NT2/D1 (cell line): ENCODE measurements around the gene EPB41L4A.

ENCODE experiments used
- DNase-seq: peaks from one replicate; pipeline ENCODE4 v3.0.0-alpha.2; 2011; ENCODE audit warnings: low read depth, low spot score
- H3K27me3 ChIP-seq: 2 replicates; pipeline ENCODE4 v1.6.0; 2011; ENCODE audit warnings: mild to moderate bottlenecking; ENCODE audit not compliant: insufficient read length, insufficient read depth
- H3K36me3 ChIP-seq: 2 replicates; pipeline ENCODE4 v1.6.1; 2011; ENCODE audit warnings: mild to moderate bottlenecking, low read length, mixed read lengths; ENCODE audit not compliant: insufficient read depth, insufficient read length
- H3K4me1 ChIP-seq: 2 replicates; pipeline ENCODE4 v1.5.1; 2011; ENCODE audit not compliant: insufficient read depth, insufficient read length
- H3K4me3 ChIP-seq: 2 replicates; pipeline ENCODE4 v1.5.1; 2011; ENCODE audit warnings: low read depth; ENCODE audit not compliant: insufficient read length
- H3K9ac ChIP-seq: 2 replicates; pipeline ENCODE4 v1.6.0; 2011; ENCODE audit warnings: low read depth; ENCODE audit not compliant: insufficient read length
- H3K9me3 ChIP-seq: 2 replicates; pipeline ENCODE4 v1.5.1; 2011; ENCODE audit warnings: mild to moderate bottlenecking, low read length; ENCODE audit not compliant: insufficient read depth
- SUZ12 ChIP-seq: IDR thresholded peaks from 2 replicates; pipeline ENCODE4 v1.6.1; 2011; ENCODE audit not compliant: insufficient read length, insufficient read depth; ENCODE audit errors: extremely low read depth
- YY1 ChIP-seq: IDR thresholded peaks from 2 replicates; pipeline ENCODE4 v1.6.1; 2011; ENCODE audit not compliant: insufficient read length, insufficient read depth
- ZNF274 ChIP-seq: IDR thresholded peaks from 2 replicates; pipeline ENCODE4 v1.6.1; 2011; ENCODE audit warnings: mild to moderate bottlenecking, low read depth, low read length

The EPB41L4A gene

DNA sequence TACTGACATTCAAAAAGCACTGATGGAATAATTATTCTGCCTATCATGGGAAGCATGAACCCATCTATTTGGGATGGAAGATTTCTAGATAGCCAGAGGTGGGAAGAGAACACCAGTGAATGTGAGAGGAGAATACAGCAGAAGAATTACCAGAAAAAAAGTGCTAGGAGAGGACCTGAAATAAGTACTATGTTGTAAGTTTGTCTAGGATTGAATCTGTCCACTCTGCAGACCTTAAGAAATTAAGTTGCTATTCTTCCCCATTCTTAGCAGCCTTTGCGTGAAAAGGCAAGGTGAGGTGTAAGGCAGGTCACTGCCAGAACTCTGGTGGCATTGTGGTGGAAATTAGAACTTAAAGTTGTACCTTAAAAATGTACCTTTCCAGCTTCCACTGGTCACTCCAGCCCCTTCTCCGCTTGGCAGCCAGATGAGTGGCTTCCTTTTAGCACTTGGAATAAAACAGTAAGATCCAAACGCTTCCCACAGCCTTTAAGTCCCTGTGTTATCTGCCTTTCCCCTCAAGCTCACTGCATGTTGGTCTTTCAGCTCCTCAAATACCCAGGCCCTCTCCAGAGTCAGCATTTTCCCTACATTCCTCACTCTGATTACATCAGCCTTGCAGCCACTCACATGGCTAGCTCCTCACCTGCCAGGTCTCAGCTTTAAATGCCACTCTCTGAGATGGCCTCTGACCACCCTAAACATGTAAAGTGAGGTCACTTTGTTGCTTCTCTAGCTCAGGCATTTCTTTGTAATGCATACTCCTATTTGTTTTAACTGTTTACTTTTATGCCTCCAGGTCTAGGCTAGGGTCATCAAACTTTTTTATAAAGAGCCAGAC is 253.0 kb downstream of the EPB41L4A start:
- peak overlapping the region; percentile 51 for H3K9ac ChIP-seq
- no peaks in the 10 kb centered on the region for H3K4me1 ChIP-seq
- H3K9me3 ChIP-seq = no peaks in the 10 kb centered on the region
- TF ChIP-seq SUZ12 = no peak
- no peaks in the 10 kb centered on the region for H3K27me3 ChIP-seq
- peaks cover 57% of the 10 kb centered on the region for H3K36me3 ChIP-seq
- H3K4me3 ChIP-seq = no peak overlapping the region
- DNase-seq = peak; percentile 52

DNA sequence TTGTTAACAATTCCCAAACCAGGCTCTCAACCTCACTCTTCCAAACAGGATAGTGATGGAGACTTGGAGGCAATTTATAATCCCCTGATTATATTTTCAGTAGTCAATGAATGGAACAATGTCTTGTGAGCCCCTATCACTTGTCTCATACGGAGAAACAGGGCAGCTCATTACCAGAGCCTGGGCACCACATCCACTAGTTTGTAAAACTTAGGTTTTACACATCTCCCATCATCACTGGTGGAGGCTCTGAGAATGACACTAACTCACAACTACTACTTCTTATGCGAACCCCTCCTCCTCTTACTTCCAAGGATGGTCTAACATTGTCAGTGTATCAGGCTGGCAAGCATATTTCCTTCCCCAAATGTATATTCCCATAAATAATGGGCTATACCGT is 253.7 kb downstream of the EPB41L4A start:
- Histone ChIP-seq H3K9ac (no peak overlapping the region), H3K4me3 (no peak overlapping the region), H3K36me3 (peaks cover 58% of the 10 kb centered on the region), H3K4me1 (no peaks in the 10 kb centered on the region), H3K9me3 (no peaks in the 10 kb centered on the region), H3K27me3 (no peaks in the 10 kb centered on the region)
- no peak for DNase-seq
- TF ChIP-seq SUZ12 (no peak), YY1 (no peak), ZNF274 (no peak)

DNA sequence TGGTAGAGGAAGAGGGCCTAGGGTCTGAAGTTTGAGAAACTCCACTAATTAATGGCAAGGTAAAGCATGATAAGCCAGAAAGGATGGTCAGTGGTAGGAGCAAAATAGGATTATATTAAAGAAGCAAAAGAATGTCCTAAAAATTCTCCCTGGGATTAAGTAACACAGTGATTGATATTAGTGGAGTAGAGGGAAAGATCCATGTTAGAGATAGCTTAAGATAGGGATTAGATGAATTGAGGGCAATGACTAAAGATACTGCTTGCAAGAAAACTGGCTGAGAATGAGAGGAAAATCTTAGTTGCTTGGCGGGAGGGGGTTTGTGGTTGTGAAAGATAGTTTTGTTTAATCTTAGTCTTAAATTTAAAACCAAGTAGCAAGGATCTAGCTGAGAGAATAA is 255.6 kb downstream of the EPB41L4A start:
- peaks cover 56% of the 10 kb centered on the region for H3K36me3 ChIP-seq
- DNase-seq = no peak
- no peaks in the 10 kb centered on the region for H3K9me3 ChIP-seq
- no peak overlapping the region for H3K4me3 ChIP-seq
- no peaks in the 10 kb centered on the region for H3K27me3 ChIP-seq
- H3K4me1 ChIP-seq = no peaks in the 10 kb centered on the region
- no peak overlapping the region for H3K9ac ChIP-seq
- TF ChIP-seq ZNF274 (no peak), YY1 (no peak), SUZ12 (no peak)

DNA sequence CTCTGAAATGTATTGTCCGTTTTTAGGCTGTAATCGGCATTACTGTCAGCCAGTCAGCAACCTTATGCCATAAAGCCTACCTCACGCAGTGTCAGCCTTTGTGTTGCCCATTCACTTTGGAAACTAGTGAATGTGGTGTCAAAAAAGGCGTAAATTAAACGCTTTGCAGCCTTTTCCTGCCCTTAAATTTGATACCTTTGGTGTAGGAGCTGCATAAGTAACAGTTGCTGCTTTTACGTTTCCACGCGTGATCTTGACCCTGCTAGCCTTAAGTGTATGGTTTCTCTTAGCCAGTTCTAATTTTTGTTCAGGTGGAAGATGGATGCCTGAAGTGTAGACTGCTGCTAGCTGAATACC is 257.7 kb downstream of the EPB41L4A start:
- Histone ChIP-seq H3K9me3 (no peaks in the 10 kb centered on the region), H3K9ac (peak overlapping the region; percentile 98), H3K4me1 (no peaks in the 10 kb centered on the region), H3K4me3 (peak overlapping the region; percentile 94), H3K36me3 (peaks cover 43% of the 10 kb centered on the region), H3K27me3 (no peaks in the 10 kb centered on the region)
- no peak for DNase-seq
- TF ChIP-seq ZNF274 (no peak), YY1 (no peak), SUZ12 (no peak)

DNA sequence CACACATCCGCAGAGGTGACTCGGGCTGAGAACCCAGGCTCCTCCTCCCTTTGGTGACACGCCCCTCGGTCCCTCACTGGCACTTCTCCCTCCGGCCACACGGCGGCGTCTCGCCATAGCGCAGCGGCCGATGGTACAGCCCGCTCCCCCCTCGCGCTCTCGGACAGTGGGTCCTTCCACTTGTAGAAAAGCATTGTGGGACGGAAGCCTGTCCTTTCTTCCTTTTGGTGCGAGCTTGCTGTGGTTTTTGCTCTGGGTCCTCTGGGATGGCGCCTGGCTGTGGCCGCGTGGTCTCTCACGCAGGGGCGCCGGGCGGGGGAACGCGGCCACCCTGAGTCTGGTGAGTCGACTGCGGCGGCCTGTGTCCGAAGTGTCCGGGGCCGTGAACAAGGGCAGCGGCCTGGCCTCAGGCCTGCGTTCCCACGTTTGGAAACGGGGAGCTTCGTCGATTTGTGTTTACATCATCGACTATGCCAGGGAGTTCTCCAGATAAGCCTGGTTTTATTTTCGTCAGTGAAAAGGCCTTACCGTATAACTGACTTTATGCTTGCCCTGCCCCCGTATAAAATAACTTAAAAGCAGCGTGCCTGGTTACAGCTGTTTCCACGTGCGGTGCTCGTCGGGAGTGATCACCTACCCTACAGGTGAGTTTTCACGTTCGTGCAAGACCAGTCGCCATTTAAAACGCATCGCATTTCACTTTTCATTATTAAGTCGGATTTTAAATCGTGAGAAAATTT is 258.3 kb downstream of the EPB41L4A start:
- Histone ChIP-seq H3K4me3 (peak overlapping the region; percentile 94), H3K27me3 (no peaks in the 10 kb centered on the region), H3K4me1 (no peaks in the 10 kb centered on the region), H3K36me3 (peaks cover 43% of the 10 kb centered on the region), H3K9ac (peak overlapping the region; percentile 98), H3K9me3 (no peaks in the 10 kb centered on the region)
- no peak for TF ChIP-seq SUZ12
- no peak for TF ChIP-seq YY1
- TF ChIP-seq ZNF274 = no peak
- DNase-seq = peak; percentile 70

DNA sequence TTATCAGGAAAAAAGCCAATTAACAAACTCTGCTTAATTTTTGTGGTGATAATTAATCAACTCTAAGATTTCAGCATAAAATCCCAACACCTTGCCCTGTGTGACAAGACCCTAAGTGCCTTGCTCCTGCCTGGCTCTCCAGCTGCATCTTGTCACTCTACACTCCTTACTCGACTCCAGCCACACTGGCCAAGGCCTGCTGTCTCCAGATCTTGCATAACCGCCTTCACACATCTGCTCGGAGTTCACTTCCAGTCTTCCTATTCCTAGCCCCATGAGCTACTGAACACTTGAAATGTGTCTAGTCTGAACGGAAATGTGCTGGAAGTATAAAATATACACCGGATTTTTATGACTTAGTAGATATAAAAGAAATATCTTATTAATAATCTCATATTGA is 259.6 kb downstream of the EPB41L4A start:
- Histone ChIP-seq H3K27me3 (no peaks in the 10 kb centered on the region), H3K9me3 (no peaks in the 10 kb centered on the region), H3K9ac (no peak overlapping the region), H3K4me1 (no peaks in the 10 kb centered on the region), H3K4me3 (no peak overlapping the region), H3K36me3 (peaks cover 34% of the 10 kb centered on the region)
- DNase-seq = no peak
- TF ChIP-seq ZNF274 (no peak), YY1 (no peak), SUZ12 (no peak)

DNA sequence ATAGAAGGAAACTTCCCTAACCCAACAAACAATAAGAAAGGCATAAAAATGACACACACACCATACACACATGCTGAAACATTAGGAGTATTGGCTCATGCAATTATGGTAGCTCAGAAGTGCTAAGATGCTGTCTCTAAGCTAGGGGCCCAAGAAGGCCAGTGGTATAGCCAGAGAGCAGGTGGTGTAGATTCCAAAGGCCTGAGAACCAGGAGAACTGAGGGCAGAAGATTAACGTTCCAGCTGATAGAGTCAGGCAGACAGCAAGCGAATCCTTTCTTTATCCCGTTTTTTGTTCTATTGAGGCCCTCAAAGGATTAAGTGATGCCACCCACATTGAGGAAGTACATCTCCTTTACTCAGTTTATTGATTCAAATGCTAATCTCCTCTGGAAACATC is 262.9 kb downstream of the EPB41L4A start:
- Histone ChIP-seq H3K4me1 (no peaks in the 10 kb centered on the region), H3K9me3 (no peaks in the 10 kb centered on the region), H3K9ac (no peak overlapping the region), H3K4me3 (no peak overlapping the region), H3K27me3 (no peaks in the 10 kb centered on the region), H3K36me3 (peaks cover 2% of the 10 kb centered on the region)
- TF ChIP-seq YY1 (no peak), SUZ12 (no peak), ZNF274 (no peak)
- no peak for DNase-seq
